Measurements from ENCODE around the gene ALKBH8. TPM values are rescaled to one million over a fixed set of nuclear protein-coding genes. Genes with fewer than 3 reads are reported as not detected.
"Not testable (repeated sequence)": the region's sequence is repeated elsewhere in the genome, so short reads cannot be mapped to it uniquely, and the experiment has no call there.

Gene ALKBH8
- polyA plus RNA-seq, 1 experiment: 7.3 TPM

- Histone ChIP-seq H3K27me3 (ENCODE audit: control insufficient read depth, insufficient read depth, low read length) (no peaks in the 10 kb centered on the region), H3K27ac (ENCODE audit: low read depth, low read length) (no peak overlapping the region), H3K9me3 (ENCODE audit: control insufficient read depth, insufficient read depth, low read length) (no peaks in the 10 kb centered on the region), H3K4me3 (ENCODE audit: low read depth, low read length) (no peak overlapping the region)
- DNase-seq (ENCODE audit: low read depth, low spot score): no peak
- TF ChIP-seq CTCF (IDR thresholded peaks at IDR 0.05; ENCODE audit: low read depth, low read length): no peak
- ChIA-PET POLR2A (no interaction called here), CTCF (interaction anchor here (0.7 to 8.6 kb wide), 14 partner anchors 10 to 1118 kb away, joined by 3 to 197 read pairs (median 8); partner anchors contain the start of gene ALKBH8)
Observed at GRCh38 chr11:107577346-107577711, 11.8 kb upstream of the ALKBH8 start.

GRCh38 chr11:107576497-107577345 lies 11.2 kb upstream of the ALKBH8 start:
- POLR2A ChIA-PET; H3K27me3 ChIP-seq (ENCODE audit: control insufficient read depth, insufficient read depth, low read length); H3K4me3 ChIP-seq (ENCODE audit: low read depth, low read length); H3K9me3 ChIP-seq (ENCODE audit: control insufficient read depth, insufficient read depth, low read length); H3K27ac ChIP-seq (ENCODE audit: low read depth, low read length); DNase-seq (ENCODE audit: low read depth, low spot score): not testable (repeated sequence)
- CTCF ChIA-PET: interaction anchor here (0.5 to 8.6 kb wide), 32 partner anchors 8 to 1119 kb away, joined by 3 to 197 read pairs (median 4); partner anchors contain the start of gene ALKBH8
- peak; percentile 82 for TF ChIP-seq CTCF (IDR thresholded peaks at IDR 0.05; ENCODE audit: low read depth, low read length)

GRCh38 chr11:107573438-107573837 lies 7.9 kb upstream of the ALKBH8 start:
- no peak for DNase-seq (ENCODE audit: low read depth, low spot score)
- CTCF ChIA-PET: interaction anchor here (0.6 to 8.6 kb wide), 5 partner anchors 6 to 198 kb away, joined by 3 to 197 read pairs (median 33); partner anchors contain the start of gene ALKBH8
- peaks cover 7% of the 10 kb centered on the region for H3K27me3 ChIP-seq (ENCODE audit: control insufficient read depth, insufficient read depth, low read length)
- POLR2A ChIA-PET: no interaction called here
- no peak for TF ChIP-seq CTCF (IDR thresholded peaks at IDR 0.05; ENCODE audit: low read depth, low read length)
- no peaks in the 10 kb centered on the region for H3K9me3 ChIP-seq (ENCODE audit: control insufficient read depth, insufficient read depth, low read length)
- no peak overlapping the region for H3K27ac ChIP-seq (ENCODE audit: low read depth, low read length)
- no peak overlapping the region for H3K4me3 ChIP-seq (ENCODE audit: low read depth, low read length)

GRCh38 chr11:107570015-107570414 lies 4.5 kb upstream of the ALKBH8 start:
- no peak for DNase-seq (ENCODE audit: low read depth, low spot score)
- no peak for TF ChIP-seq CTCF (IDR thresholded peaks at IDR 0.05; ENCODE audit: low read depth, low read length)
- no peak overlapping the region for H3K4me3 ChIP-seq (ENCODE audit: low read depth, low read length)
- H3K27ac ChIP-seq (ENCODE audit: low read depth, low read length): no peak overlapping the region
- CTCF ChIA-PET: interaction anchor here (0.6 to 8.6 kb wide), 5 partner anchors 20 to 202 kb away, joined by 3 to 197 read pairs (median 6); no protein-coding TSS in a partner anchor
- peaks cover 7% of the 10 kb centered on the region for H3K27me3 ChIP-seq (ENCODE audit: control insufficient read depth, insufficient read depth, low read length)
- POLR2A ChIA-PET: no interaction called here
- no peaks in the 10 kb centered on the region for H3K9me3 ChIP-seq (ENCODE audit: control insufficient read depth, insufficient read depth, low read length)

- H3K9me3 ChIP-seq (ENCODE audit: control insufficient read depth, insufficient read depth, low read length): no peaks in the 10 kb centered on the region
- POLR2A ChIA-PET: no interaction called here
- peaks cover 7% of the 10 kb centered on the region for H3K27me3 ChIP-seq (ENCODE audit: control insufficient read depth, insufficient read depth, low read length)
- H3K27ac ChIP-seq (ENCODE audit: low read depth, low read length): no peak overlapping the region
- TF ChIP-seq CTCF (IDR thresholded peaks at IDR 0.05; ENCODE audit: low read depth, low read length): no peak
- no peak overlapping the region for H3K4me3 ChIP-seq (ENCODE audit: low read depth, low read length)
- no peak for DNase-seq (ENCODE audit: low read depth, low spot score)
- CTCF ChIA-PET: interaction anchor here (1.8 to 4.4 kb wide), 4 partner anchors 8 to 204 kb away, joined by 5 to 42 read pairs (median 26); no protein-coding TSS in a partner anchor
Observed at GRCh38 chr11:107567739-107568335, 2.3 kb upstream of the ALKBH8 start.
